Fibroblast of skin of back (primary cell): Measurements from ENCODE around the gene DYRK1B. TPM values are rescaled to one million over a fixed set of nuclear protein-coding genes. Genes with fewer than 3 reads are reported as not detected.
"Not testable (repeated sequence)": the region's sequence is repeated elsewhere in the genome, so short reads cannot be mapped to it uniquely, and the experiment has no call there.

Experiments
- DNase-seq: peaks from one replicate; pipeline ENCODE4 v3.0.0-alpha.2; 2013
- polyA plus RNA-seq, 2 experiments: library from polyadenylated mRNA; unstranded; fragments of 120-200 nt; gene quantifications; one replicate each; pipeline ENCODE4 v1.2.1, GENCODE V29; 2013; ENCODE audit not compliant: insufficient read length in 2 of 2

DYRK1B gene
- polyA plus RNA-seq (2013, experiment 1 of 2; ENCODE audit: insufficient read length): 11.4 TPM
- polyA plus RNA-seq (2013, experiment 2 of 2; ENCODE audit: insufficient read length): 8.5 TPM

DNA sequence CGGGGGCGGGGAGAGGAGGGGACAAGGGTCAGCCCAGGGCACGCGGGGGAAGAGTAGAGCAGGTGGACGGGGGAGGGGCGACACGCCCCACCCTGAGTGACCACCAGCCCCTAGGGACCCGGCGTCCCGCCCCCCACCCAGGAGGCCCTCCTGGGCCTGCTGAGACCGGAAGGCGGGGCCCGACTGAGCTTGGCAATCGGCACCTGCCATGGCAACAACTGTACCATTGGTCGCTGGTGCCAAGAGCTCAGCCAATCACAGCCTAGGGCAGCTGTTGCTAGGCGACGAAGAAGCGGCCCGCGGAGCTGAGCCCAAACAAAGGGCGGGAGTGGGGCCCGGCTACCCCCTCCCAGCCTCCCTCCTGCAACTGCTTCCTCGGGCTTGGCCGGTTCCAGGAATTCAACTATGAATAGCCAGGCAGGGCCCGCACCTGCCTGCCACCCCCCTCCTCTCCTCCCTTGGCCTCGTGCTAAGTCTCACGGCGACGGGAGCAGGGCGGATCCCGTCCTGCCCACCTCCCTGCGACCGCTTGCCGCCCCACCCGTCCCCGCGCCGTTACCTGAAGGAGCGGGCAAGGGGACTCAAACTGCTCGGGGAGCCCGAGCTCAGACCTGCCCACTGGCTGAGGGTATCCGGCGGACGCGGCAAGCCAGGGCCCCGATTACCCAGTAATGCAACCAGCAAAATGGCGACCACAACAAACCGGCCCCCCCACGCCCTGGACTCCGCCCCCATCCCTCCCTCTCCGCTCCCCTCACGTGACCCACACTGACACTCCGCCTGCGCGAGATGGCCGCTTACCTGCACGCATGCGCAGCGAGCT, at the start of gene DYRK1B:
DYRK1B (minus strand) TSS at position 699 of the 823 bp plus-strand sequence. CDS start 2,295 bp downstream, outside the sequence.
- DNase-seq: peak; percentile 94

DNA sequence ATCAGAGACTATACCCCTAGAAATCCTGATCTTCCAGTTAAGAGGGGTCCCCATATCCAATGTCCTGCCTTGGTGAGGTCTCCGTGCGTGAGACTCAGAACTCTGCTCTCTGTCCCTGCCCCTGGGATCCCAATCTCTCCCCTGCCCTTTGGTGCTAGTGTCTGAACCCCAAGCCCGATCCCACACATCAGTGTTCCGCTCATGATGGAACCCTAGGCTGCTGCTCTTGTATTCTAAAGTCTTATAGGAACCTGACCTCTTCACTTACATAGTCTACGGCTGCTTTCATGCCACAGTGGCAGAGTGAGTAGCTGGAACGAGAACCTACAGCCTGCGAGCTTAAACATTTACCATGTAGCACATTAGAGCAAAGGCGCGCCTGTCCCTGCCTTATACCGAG, 48.7 kb upstream of the DYRK1B start:
- not testable (repeated sequence) for DNase-seq

DNA sequence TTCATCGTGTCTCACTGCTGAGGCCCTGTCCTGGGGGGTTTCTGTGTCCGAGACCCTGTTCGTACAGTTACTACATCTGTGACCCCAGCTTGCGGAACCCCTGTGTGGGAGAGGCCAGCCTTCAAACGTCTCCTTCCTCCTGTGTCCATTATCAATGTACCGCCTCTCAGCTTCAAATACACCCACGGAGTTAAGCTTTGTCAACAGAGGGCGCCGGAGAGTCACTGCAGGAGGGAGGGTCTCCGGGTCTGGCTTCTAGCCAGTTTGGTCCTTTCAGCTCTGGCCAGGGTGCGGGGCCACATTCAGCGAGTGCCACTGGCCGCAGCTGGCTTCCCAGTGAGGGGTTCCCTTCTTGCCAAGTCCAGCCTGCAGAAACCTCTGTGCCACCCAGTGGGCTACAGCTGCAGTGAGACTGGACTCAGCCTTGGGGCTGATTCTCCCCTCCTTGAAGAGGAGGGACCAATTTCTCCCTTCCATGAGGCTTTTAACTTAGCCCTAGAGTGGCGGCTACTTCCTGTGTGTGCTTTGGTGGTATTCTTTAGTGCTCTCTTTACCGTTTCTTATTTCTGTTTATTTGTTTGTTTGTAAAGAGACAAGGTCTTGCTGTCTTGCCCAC, 47.6 kb upstream of the DYRK1B start:
- DNase-seq: peak; percentile 13

DNA sequence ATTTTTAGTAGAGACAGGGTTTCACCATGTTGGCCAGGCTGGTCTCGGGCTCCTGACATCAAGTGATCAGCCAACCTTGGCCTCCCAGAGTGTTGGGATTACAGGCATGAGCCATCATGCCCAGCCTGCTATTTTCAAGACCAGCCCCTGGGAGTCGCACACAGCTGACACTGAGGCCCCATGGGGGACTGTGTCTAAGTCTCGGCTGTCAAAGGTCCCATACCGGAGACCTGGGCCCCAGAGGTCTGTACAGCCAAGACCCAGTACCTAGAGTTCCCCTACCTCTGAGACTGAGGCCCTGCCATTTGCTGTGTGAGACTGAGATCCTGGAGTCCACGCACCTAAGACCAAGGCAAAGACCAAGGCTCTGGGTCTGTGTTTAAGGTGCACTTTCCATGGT, 46.3 kb upstream of the DYRK1B start:
- DNase-seq: not testable (repeated sequence)

DNA sequence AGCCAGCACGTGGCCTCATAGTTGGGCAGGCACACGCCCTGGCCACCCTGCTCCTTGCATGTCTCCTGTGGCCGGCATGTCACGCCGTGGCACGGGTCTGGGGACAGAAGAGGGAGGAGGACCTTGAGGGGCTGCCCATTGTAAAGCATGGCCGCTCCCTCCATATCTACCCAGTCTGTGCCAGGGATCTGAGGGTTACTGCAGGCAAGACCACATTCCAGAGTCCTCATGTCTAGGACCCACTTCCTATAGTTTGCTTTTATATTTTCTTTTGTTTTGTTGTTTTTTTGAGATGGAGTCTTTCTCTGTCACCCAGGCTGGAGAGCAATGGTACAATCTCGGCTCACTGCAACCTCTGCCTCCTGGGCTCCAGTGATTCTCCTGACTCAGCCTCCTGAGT, 45.8 kb upstream of the DYRK1B start:
- DNase-seq: not testable (repeated sequence)

DNA sequence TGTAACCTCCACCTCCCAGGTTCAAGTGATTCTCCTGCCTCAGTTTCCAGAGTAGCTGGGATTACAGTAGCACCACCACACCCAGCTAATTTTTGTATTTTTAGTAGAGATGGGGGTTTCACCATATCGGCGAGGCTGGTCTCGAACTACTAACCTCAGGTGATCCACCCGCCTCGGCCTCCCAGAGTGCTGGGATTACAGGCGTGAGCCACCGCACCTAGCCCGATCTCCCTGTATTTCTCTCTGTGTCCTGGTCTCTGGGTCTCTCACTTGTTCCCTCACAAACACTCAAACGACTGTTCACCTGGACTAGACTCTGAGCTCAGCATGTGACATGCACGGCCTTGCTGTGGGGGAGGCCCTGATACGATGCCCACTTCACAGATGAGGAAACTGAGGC, 44.9 kb upstream of the DYRK1B start:
- not testable (repeated sequence) for DNase-seq

DNA sequence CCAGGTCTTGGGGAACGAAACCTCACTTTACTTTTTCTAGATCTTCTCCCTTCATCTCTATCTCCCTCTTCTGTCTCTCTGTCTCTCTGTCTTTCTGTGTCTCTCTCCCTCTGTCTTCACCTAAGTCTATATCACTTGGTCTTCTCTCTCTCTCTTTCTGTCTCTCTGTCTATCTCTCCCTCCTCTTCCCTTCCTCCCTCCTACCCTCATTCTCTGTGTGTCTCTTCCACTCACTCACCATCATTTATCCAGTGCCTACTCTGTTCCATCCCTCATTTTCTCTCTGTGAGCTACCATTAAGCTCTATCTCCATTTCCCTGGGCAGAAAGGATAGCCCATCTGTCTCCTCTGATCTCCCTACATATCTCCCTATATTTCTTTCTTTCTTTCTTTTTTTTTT, 44.4 kb upstream of the DYRK1B start:
- no peak for DNase-seq

DNA sequence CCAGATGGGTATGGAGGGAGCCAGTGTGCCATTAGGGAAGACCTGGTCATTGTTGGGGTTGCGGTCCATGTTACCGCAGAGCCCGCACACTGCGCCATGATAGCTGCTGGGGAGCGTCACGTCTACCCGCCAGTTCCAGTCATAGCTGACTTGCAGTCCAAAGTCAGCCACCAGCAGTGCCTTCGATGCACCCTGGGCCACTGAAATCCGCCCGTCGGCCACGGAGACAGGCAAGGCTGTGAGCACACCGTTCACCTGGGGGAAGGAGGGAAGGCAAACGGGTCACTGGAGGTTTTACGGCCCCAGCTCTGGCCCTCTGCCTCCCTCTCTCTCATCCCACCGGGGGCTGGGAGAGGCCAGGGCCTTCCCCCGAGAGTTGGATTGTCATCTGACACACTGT, 44.0 kb upstream of the DYRK1B start:
- not testable (repeated sequence) for DNase-seq

DNA sequence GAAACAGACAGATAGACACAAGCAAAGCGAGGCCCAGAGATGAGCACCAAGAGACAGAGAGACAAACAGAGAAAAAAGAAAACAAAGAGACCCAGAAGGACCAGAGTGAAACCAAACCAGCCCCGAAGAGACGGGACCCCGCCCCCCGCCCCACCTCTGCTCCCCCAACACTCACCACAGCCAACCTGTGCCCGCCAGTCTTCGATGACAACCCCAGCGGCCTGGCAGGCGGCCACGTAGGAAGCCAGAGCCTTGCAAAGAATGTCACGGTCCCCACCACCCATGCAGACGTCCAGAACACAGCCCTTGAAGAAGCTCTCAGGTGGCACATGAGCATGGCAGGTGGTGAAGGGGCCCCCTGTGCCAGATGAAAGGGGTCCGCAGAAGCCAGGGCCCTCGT, 43.5 kb upstream of the DYRK1B start:
- not testable (repeated sequence) for DNase-seq

DNA sequence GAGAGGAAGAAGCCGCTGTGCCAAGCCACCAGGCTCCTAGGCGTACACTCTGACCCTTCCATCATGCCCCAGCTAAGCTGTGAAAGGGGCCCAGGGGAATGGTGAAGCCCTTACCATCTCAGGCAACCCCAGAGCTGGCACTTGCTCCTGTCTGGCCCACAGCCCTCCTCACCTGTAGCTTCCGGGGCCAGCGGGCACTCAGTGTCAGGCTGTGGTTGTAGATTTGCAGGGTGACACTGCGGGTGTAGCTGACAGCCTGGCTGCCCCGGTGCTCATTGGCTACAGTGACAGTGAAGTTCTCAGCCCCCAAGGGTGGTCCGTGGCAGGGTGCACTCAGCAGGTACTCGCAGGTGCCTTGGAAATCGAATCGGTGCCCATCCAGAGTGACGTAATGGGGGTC, 42.5 kb upstream of the DYRK1B start:
- DNase-seq: not testable (repeated sequence)

DNA sequence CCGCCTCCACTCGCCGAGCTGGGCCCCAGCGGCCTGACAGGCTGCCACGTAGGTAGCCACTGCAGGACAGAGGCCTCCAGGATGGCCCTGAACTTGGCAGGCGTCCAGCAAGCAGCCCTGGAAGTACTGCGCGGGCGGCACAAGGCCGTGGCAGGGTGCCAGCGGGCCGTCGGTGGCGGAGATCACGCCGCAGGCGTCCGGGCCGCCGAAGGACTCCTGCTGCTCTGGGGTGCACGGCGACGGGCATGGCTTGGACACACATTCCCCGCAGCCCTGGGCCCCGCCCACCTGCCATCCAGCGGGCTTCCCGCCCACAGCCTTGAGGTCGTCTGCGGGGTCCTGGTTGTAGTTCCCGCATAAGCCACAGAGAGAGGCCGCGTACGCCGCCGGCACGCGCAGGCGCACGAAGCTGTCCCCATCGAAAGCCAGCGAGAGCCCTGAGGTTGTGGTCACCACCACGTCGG, 41.5 kb upstream of the DYRK1B start:
- DNase-seq: not testable (repeated sequence)

DNA sequence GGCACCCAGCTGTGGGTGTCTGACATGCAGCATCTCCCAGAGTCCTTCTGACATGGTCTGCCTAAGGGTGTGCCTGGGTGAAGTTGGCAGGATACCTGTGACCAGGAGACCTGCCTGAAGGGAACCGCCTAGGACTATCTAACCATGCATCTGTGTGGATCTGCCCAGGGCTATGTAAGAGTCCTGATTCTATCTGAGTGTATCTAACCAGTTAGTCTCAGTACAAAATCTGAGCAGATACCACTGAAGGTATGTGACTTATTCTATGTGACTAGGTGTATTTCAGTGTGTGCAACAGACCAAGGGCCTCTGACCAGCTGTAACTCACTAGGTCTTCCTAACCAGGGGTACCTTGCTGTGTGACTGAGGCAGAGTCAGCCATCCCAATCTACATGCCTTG, 40.4 kb upstream of the DYRK1B start:
- no peak for DNase-seq

DNA sequence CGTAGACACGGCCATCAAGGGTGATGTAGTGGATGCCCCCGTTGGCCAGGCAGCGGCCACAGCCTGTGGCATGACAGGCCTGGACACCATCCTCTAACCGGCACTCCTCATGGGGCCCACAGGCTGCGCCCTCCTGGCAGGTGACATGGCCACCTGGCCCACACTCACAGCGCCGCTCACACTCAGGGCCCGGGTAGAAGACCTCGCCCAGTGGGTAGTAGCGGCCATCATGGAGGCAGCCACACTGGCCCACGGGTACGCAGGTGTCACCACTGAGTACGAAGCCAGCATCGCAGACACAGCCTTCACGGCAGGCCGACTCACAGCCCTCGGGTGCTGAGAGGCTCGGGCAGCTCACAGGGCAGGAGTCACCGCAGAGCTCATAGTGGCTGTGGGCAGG, 39.4 kb upstream of the DYRK1B start:
- no peak for DNase-seq

DNA sequence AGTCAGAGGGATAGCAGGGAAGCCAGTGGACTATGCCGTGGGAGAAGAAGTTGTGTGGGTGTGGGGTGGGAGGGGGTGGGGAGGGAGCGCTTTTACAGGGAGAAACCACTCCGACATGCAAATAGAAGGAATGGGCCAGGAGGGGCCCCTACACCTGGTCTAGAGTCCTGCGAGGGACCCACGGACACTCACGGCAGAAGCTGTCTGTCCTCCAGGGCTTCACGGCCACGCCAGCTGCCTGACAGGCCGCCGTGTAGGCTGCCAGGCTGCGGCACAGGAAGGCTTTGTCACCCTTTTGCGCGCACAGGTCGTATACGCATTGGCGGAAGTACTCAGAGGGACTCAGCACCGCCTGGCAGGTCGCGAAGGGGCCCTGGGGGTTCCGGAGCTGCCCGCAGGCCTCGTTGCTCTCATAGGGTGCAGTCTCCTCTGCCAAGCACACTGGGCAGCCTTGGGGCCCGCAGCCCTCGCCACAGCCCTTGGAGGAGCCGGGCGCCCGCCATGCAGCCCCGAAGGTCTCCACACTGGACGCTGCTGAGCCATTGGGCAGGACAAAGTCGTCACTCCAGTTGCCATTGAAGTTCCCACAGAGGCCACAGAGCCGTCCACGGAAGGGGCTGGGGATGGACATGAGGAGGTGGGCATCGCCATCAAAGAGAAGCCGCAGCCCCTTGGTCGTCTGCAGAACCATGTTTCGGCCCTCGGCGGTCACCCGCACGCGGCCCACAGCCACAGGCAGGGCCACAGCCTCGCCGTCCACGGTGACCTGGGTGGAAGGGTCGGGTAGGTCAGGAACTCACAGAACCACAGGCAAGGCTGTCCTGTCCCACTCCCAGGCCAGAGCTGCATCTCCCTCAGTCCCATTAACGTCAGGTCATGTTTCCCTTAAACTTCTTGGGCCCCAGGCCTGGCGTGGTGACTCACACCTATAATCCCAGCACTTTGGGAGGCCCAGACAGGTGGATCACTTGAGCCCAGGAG, 38.2 kb upstream of the DYRK1B start:
- no peak for DNase-seq

DNA sequence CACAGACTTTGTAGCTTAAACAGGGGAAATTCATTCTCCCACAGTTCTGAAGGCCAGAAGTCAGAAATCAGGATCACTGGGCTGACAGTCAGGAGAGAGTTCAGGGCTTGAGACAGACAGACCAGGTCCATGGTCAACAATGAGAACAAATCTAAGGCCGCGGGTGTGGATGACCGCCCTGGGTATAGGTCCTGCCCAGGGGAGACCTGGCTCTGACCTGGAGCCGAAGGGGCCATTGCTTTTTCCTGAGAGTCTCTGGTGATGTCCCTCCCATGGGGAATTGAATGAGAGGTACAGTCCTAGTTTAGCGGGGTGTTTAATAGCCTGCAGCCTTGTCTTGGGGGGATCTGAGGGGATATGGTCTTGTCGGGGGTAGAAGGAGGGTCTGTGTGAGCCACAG, 37.4 kb upstream of the DYRK1B start:
- no peak for DNase-seq

DNA sequence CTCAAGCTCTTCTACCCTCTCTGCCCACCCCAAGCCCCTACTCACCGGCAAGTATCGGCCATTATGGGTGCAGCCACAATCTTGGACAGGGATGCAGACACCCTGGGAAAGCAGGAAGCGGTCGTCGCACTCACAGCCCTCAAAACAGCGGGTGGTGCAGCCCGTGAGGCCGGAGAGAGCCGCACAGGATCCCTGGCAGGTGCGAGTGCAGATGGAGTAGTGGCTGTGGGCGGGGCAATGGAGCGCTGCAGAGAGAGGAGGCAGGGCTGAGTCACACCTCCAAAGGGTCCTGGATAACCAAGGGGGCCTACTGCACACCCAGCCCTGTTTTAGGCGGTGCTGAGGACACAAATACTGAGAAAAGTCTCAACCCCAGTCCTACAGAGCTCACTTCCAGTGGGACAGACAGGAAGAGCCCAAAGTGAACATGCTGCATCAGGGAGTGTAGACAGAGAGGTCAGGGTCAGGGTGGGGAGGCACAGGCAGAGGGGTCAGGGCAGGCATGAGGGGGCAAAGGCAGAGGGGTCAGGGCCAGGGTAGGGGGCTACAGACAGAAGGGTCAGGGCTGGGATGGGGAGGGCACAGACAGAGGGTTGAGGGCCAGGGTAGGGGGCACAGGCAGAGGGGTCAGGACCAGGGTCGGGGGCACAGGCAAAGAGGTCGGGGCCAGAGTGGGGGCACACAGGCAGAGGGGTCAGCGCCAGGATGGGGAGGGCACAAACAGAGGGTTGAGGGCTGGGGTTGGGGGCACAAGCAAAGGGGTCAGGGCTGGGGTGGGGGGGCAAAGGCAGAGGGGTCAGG, 36.4 kb upstream of the DYRK1B start:
- DNase-seq: no peak

DNA sequence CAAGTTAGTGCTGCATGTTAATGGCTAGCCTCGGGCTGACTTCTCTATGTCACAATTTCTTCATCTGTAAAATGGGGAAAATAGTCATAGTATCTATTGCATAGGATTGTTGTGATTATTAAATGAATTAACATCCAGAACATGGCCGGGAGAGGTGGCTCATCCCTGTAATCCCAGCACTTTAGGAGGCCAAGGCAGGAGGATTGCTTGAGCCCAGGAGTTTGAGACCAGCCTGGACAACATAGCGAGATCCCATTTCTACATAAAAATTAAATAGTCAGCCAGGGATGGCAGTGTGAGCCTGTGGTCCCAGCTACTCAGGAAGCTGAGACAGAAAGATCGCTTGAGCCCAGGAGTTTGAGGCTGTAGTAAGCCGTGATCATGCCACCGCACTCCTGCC, 34.0 kb upstream of the DYRK1B start:
- no peak for DNase-seq

DNA sequence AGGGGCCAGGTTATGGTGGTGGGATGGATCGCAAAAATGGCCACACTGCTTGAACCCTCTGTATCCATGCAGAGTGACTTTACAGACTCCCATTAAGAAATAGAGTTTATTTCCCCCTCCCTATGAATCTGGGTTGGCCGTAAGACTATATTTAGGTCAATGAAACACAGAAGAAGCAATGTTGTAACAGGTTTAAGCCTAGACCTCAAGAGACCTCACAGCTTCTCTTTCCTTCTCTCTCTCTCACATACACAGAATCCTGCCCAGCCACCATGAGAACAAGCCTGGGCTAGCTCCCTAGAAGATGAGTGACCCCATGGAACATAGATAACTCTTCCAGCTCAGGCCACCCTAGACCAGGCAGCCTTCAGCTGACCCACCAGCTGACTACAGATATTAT, 33.2 kb upstream of the DYRK1B start:
- no peak for DNase-seq

DNA sequence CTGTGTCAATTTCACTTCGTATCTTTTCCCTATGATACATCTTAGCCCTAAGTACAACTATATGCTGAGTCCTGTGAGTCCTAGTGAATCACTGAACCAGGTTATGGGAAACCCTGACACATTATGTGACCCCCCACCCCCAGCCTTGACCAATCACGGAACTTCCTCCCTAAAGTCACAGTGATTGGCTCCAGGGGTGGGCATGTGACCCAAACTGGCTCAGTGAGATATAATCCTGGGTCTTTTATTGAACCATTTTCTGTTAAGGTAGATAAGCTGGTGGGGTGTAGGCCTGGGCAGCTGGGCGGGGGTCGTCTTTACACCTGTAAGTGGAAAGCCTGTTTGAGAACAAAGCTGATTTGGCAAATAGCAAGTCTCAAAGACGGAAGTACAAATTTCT, 32.0 kb upstream of the DYRK1B start:
- DNase-seq: no peak

DNA sequence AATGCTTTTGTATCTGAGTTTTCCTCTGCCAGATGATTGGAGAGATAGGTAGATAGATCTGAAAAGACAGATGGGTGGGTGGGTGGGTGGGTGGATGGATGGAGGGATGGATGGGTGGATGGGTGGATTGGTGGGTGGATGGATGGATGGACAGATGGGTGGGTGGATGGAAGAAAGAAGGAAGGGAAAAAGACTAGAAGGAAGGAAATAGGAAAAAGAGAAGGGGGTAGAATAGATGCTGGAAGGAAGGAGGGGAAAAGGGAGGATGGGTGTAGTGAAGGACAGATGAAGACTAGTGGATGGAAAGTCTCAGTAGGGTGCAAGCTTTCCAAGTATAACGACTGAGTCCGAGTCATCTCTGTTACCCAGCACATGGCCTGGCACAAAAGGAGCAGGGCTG, 31.2 kb upstream of the DYRK1B start:
- DNase-seq: no peak

DNA sequence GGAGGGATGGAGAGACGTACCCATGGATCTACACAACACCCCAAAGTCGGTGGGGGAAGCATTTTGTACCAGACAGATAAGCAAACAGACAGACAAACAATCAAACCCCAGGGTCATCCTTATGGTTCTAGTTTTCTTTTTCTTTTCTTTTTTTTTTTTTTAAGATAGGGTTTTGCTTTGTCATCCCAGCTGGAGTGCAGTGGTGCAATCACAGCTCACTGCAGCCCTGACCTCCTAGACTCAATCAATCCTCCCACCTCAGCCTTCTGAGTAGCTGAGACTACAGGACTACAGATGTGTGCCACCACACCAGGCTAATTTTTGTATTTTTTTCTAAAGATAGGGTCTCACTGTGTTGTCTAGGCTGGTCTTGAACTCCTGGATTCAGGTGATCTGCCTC, 30.2 kb upstream of the DYRK1B start:
- DNase-seq: no peak

DNA sequence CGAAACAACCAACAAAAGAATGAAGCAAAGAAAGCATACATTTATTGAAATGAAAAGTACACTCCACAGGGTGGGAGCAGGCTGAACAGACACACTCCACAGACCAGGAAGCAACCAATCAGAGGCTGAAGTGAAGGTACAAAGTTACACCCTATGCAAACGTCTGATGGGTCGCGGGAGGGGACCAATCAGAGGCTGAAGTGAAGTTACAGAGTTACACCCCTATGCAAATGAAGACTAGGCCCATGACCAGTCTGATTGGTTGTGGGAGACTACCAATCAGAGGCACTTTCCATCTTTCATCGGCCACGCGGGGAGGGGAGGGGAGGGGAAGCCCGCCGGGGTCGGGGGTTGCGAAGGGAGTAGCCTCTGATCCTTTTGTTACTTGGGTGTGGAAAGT, 24.6 kb upstream of the DYRK1B start:
- DNase-seq: no peak
